ACC112 (cell line): Measurements from ENCODE around the gene GAS2L2.

Source experiments
- H2AFZ ChIP-seq: fragments of 200-600 bp; sonication (generic); one replicate; pipeline ENCODE4 v1.6.0; 2017; ENCODE audit warnings: antibody characterized with exemption, low read length; ENCODE audit not compliant: unreplicated experiment
- H3K27ac ChIP-seq: fragments of 200-600 bp; sonication (generic); 2 replicates; pipeline ENCODE4 v1.5.1; 2014; ENCODE audit warnings: low read depth, mild to moderate bottlenecking, antibody characterized with exemption, low read length, moderate library complexity
- H3K27me3 ChIP-seq: fragments of 200-600 bp; sonication (generic); 2 replicates; pipeline ENCODE4 v1.6.1; 2014; ENCODE audit warnings: mild to moderate bottlenecking, antibody characterized with exemption, low read length, moderate library complexity, mixed read lengths; ENCODE audit not compliant: insufficient read depth
- H3K36me3 ChIP-seq: fragments of 200-600 bp; sonication (generic); 2 replicates; pipeline ENCODE4 v1.6.1; 2016; ENCODE audit warnings: mild to moderate bottlenecking, antibody characterized with exemption, low read length, moderate library complexity, mixed read lengths; ENCODE audit not compliant: insufficient read depth
- H3K4me1 ChIP-seq: fragments of 200-600 bp; sonication (generic); one replicate; pipeline ENCODE4 v1.6.1; 2016; ENCODE audit warnings: low read length, mixed read lengths; ENCODE audit not compliant: insufficient read depth, unreplicated experiment, control insufficient read depth
- H3K4me3 ChIP-seq: fragments of 200-600 bp; sonication (generic); 2 replicates; pipeline ENCODE4 v1.5.1; 2014; ENCODE audit warnings: mild to moderate bottlenecking, low read depth, low read length
- H3K79me2 ChIP-seq: fragments of 200-600 bp; sonication (generic); one replicate; pipeline ENCODE4 v1.6.0; 2016; ENCODE audit warnings: low read length; ENCODE audit not compliant: control insufficient read depth, unreplicated experiment, insufficient read depth

GAS2L2 gene

DNA sequence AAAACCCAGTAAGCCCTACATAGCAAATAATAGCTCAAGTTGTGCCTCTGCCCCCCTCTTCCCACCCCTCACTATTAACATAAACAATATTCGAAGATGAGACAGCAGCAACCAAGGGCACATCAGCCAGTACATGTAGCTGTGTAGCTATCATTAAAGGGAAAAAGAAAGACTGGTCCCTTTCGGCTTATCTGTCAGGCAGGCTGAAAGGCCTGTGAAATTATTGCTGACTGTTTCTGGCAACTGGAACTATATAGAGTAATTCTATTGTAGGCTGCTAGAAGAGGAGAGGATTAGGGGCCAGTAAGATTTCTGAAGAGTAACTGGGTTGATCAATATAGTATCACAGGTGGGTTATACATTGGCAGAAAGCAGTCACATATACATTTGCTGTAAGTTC is 58.1 kb downstream of the GAS2L2 start:
- Histone ChIP-seq H2AFZ (no peak overlapping the region), H3K36me3 (peaks cover 36% of the 10 kb centered on the region), H3K27me3 (no peaks in the 10 kb centered on the region), H3K79me2 (no peaks in the 10 kb centered on the region), H3K4me1 (no peaks in the 10 kb centered on the region), H3K4me3 (no peak overlapping the region), H3K27ac (no peak overlapping the region)
